ENCODE data around the gene UGT1A8.

GRCh38 chr2:233815861-233816260 is 198.4 kb downstream of the UGT1A8 start:
- TF ChIP-seq POLR2AphosphoS5 (IDR thresholded peaks at IDR 0.05; ENCODE audit: low read depth, low read length) (no peak), REST (IDR thresholded peaks at IDR 0.05; ENCODE audit: insufficient read depth in 1 of 2, low read depth in 2 of 2, low read length in 2 of 2) (no peak)
